Activated CD4-positive, CD25-positive, alpha-beta regulatory T cell treated with anti-CD3 and anti-CD28 coated beads, Interleukin-2, amount 50 U/mL, for 24 hours (primary cell): ENCODE results near the gene PXMP4.

ENCODE experiments used
- ATAC-seq, 2 donors: fragments of 150-1000 bp; cut with Tn5 transposase; one replicate each; pipeline ENCODE4 v1.10.0; 2021; ENCODE audit warnings: mild to moderate bottlenecking in 1 of 2, moderate library complexity in 1 of 2

The PXMP4 gene

DNA sequence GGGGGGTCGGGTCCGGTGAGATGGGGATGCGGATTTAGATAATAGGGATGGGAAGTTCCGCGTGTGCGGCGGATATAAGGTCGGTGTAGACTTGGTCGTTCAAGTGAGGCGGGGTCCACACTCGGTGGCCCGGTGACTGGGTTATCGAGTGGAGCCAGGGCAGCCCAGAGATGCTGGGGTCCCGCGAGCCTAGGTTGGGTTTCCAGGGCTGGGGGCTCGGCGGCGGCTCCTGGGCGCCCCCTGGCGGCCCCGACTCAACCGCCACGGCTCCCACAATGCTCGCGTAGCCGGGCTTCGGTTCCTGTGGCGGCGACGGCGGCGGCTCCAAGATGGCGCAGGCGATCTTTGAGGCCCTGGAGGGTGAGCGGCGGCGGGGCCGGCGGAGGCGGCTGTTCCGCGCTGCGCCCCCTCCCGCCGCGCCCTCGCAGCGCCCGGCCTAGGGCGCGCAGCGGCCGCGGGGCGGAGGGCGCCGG is 11.6 kb upstream of the PXMP4 start, which contains the start of gene ZNF341:
TSS of gene ZNF341 (plus strand) at position 304 of the 473 bp plus-strand sequence. CDS start at position 330, 26 bp downstream.
- peak; percentile 78 to 85 for ATAC-seq

- ATAC-seq = no peak
Observed at GRCh38 chr20:33730946-33731692, 11.0 kb upstream of the PXMP4 start.

GRCh38 chr20:33729101-33729500 is 9.0 kb upstream of the PXMP4 start:
- ATAC-seq = no peak

DNA sequence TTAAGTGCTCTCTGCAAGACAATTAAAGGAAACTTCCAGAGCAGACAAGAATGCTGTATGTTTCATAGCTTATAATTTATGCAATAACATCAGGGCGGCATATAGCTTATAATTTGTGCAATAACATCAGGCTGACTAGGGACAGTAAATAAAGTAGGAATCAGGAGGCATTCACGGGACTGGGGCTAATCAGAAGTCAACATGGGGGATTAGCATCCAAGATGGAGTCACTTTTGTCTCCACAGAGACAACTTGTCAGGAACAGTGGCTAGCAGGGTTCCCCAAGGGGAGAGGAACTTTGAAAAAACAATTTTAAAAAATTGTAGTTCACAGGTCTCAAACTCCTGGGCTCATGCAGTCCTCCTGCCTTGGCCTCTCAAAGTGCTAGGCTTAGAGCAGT is 8.4 kb upstream of the PXMP4 start:
- ATAC-seq = no peak

DNA sequence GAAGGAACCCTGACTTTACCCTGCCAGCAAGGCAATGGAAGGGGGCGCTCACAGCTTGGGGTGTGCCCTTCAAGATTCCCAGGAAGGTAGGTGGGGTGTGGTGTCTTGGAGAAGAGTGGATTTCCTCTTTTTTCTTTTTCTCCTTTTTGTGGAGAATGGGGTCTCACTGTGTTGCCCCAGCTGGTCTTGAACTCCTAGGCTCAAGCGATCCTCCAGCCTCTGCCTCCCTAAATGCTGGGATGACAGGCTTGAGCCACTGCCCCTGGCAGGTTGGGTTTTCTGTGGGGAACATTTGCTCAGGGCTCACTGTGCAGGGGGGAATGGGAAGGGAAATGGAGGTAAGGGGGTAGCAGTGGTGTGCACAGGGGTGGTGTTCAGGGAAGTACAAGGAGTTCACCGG is 7.7 kb upstream of the PXMP4 start:
- no peak for ATAC-seq

DNA sequence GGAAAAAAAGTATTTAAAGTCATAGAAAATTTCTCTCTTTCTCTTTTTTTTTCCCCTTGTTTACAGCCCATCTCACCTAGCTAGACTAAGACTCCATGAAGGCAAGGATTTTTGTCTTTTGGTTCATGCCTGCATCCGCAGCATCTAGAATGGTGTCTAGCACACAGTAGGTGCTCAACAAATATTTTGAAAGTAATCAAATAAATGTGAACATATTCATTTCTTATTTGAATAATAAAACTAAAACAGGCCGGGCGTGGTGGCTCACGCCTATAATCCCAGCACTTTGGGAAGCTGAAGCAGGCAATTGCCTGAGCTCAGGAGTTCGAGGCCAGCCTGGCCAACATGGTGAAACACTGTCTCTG is 7.0 kb upstream of the PXMP4 start:
- no peak for ATAC-seq

GRCh38 chr20:33725607-33726264 is 5.6 kb upstream of the PXMP4 start:
- no peak for ATAC-seq

- ATAC-seq = no peak
Observed at GRCh38 chr20:33724439-33725094, 4.5 kb upstream of the PXMP4 start.

- no peak for ATAC-seq
Observed at GRCh38 chr20:33721391-33722140, 1.5 kb upstream of the PXMP4 start.

DNA sequence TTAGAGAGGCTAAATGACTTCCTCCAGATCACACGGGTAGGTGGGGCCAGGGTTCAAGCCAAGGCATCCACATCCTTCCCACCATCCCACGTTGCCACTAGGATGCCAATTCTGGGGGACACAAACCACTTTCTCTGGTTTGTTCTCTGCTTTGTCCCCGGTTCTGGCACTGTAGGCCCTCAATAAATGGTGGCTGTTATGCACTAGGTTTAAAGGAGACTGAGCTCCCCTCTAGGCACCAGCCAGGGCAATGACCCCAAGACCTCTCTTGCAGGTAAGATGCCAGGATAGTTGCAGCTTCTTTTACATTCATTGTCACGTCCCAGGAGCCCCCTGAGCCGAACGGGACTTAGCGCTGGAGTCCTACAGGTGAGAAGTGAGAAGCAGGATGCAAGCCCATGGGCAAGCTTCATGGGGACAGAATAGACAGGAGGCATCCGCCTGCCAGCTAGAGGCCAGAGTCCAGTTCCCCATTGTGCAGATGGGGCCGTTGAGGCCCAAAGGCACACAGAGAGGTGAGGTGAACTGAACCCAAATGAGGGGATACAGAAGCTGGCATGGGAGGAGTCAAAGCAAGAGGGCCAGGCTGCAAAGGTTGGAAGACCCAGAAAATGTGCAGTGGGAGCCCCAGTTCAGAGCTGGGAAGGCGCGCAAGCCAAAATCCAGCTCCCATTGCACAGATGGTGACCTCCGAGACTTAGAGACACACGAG is 677 bp downstream of the PXMP4 start:
- no peak for ATAC-seq

DNA sequence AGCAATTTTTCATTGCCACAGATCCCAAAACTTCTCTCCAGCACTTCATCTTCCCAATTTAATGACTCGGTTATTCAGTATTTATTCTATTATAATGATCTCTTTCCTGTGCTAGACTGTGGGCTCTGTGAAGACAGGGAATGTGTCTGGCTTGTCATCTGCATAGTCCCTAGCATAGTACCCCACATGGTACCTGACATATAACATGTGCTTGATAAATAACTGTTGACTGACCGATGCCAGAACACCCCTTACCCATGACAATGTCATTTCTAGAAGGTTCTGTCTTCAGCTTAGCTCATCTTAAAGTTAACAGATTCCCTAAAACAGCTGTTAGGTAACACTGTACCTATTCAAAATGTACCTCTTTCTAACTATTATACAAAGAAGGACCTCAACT is 3.6 kb downstream of the PXMP4 start:
- ATAC-seq = no peak

DNA sequence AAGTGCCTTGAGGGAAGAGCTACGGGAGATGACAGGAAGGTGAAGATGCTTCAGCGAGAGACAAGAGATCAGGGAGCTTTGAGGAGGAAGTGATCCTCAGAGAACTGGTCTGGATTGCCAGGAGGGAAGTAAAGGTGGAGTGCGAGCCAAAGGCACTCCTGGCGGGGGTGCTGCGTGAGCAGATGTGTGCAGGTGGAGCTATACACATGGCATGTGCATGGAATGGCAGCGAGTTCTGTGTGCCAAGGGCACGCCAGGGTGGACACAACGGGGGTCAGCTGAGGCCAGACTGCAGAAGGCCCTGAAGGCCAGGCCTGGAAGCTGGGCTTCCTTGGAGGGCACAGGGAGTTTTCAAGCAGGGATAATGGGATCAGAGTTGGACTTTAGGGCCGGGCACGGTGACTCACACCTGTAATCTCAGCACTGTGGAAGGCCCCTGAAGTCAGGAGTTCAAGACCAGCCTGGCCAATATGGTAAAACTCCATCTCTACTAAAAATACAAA is 6.2 kb downstream of the PXMP4 start:
- ATAC-seq = no peak

DNA sequence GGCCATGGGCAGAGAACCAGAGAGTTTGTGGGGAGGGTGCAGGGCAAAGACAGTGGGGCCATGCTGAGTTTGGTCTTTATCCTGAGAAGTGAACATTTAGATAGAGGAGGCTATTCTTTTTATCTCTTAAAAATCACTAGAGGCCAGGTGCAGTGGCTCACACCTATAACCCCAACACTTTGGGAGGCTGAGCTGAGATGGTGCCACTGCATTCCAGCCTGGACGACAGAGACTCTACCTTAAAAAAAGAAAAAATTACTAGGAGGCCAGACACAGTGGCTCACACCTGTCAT is 8.7 kb downstream of the PXMP4 start:
- no peak for ATAC-seq

DNA sequence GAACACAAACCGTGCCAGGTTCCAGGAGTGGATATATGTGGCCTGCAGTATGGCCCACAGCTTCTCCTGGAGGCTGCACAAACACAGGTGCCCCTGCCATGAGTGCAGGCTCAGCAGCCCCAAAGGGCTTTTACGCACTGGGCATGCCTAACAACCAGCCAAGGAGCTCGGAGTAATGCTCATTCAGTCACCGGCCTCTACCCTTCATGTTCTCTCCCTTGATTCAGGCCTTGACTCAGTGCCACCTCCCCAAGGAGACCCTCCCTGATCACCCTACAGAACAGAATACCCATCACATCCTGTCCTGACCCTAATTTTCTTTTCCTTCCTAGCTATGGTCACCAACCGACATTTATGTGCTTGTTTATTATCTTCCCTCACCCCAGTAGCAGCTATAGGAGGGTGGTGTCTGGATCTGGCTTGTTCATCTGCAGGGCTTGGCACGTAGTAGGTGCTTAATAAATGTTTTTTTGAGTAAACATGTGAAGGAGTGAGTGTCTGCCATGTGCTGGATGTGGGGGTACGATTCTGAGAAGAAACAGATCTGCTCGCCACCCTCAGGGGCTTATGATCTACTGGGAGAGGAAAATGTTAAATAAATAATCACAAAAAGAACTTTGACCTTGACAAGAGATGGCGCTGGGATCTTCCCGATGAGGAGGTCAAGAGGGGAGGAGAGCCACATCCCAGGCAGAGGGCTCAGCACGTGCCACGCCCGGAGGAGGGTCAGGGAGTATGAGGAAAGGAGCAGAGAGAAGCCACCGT is 9.2 kb downstream of the PXMP4 start:
- ATAC-seq = no peak

DNA sequence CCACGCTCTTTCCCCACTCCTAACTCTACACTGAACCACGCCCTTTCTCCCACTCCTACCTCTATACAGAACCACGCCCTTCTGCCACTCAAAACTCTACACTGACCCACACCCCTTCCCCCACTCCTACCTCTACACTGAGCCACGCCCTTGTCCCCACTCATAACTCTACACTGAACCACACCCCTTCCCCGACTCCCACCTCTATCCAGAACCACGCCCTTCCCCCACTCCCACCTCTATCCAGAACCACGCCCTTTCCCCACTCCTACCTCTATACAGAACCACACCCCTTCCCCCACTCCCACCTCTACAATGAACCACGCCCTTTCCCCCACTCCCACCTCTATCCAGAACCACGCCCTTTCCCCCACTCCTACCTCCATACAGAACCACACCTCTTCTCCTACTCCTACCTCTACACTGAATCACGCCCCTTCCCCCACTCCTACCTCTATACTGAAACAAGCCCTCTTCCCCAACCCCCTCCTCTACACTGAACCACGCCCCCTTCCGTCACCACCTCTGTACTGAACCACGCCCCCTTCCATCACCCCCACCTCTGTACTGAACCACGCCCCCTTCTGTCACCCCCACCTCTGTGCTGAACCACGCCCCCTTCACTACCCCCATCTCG is 10.1 kb downstream of the PXMP4 start:
- ATAC-seq = no peak

DNA sequence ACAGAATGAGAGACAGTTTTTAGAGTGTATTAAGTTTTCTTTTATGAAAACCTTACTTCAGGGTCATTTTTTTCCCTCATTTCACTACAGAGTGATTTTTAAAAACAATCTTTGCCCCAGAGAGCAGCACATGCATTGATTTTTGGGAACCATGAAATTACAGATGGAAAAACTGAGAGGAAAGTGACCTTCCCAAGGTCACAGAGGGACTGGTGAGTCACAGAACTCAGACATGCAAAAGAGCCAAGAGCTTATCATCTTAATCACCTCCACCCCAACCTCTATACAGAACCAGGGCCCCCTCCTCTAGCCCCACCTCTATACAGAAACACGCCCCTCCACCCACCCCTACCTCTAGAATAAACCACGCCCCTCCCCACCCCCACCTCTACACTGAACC is 10.7 kb downstream of the PXMP4 start:
- ATAC-seq = peak; percentile 44 to 67

- no peak for ATAC-seq
Observed at GRCh38 chr20:33707668-33708067, 12.4 kb downstream of the PXMP4 start.

GRCh38 chr20:33704197-33704924 is 15.7 kb downstream of the PXMP4 start:
- ATAC-seq = no peak

DNA sequence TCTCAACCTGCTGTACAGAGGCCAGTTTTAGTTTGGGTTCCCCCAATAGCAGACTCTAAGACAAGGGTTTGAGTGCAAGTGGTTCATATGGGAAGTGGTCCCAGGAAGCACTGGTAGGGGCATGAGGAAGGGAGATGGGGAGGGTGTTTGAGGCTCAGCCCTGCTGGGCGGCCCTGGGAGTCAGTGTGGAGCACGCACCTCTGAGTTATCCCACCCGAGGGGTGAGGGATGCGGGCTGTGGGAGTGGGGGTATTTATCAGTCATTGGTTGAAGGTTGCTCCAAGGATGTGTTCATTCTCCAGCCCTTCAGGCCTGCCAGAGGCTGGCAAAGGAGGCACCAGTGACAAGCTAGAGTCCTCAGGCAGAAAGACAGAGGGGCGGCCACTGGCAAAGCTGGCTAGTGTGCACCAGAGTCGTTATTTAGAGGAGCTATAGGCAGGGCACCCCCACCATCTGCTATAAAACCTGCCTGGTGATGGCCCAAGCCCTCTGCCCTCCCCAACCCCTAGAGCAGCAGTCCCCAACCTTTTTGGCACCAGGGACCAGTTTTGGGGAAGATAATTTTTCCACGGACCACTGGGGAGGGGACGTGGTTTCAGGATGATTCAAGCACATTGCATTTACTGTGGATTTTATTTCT is 16.5 kb downstream of the PXMP4 start:
- ATAC-seq = no peak

GRCh38 chr20:33702861-33703260 is 17.2 kb downstream of the PXMP4 start:
- no peak for ATAC-seq
